AG04450 (cell line): ENCODE data around the gene TAAR8. TPM values are rescaled to one million over a fixed set of nuclear protein-coding genes. Genes with fewer than 3 reads are reported as not detected.

ENCODE experiments used
- CTCF ChIA-PET: fragments of 300-600, 350-600 bp; formaldehyde crosslinking; extraction: SDS; loops from one replicate; lab custom pipeline; 2022; ENCODE audit warnings: antibody characterized with exemption, inconsistent platforms; lab: Charles Lee
- POLR2A ChIA-PET: fragments of 350-600 bp; formaldehyde crosslinking; extraction: SDS; loops from one replicate; lab custom pipeline; 2021; ENCODE audit warnings: antibody characterized with exemption, inconsistent platforms; lab: Yijun Ruan, JAX
- DNase-seq: peaks from one replicate; pipeline ENCODE4 v3.0.0-alpha.2; 2011; ENCODE audit warnings: low read depth, low spot score
- H3K27ac ChIP-seq: one replicate; pipeline ENCODE4 v1.5.1; 2012; ENCODE audit warnings: low read depth, low read length, control low read depth
- H3K27me3 ChIP-seq: one replicate; pipeline ENCODE4 v1.6.0; 2012; ENCODE audit warnings: low read length; ENCODE audit not compliant: control insufficient read depth, insufficient read depth
- H3K4me3 ChIP-seq: 2 replicates; pipeline ENCODE4 v1.5.1; 2011; ENCODE audit warnings: mild to moderate bottlenecking, low read depth, low read length, control low read depth
- H3K9me3 ChIP-seq: 2 replicates; pipeline ENCODE4 v1.5.1; 2012; ENCODE audit warnings: low read length; ENCODE audit not compliant: control insufficient read depth, insufficient read depth
- polyA plus RNA-seq: library from polyadenylated mRNA; depleted of rRNA; stranded (reverse); fragments of >200 nt; gene quantifications from 2 replicates; pipeline ENCODE4 v1.2.3, GENCODE V29; 2011
- TF ChIP-seq, protein P1 (sequence below): IDR thresholded peaks from 2 replicates; pipeline ENCODE4 v1.5.1; 2011; ENCODE audit warnings: low read depth, low read length, control low read depth, inconsistent platforms

TAAR8 gene
- polyA plus RNA-seq, 1 experiment = not detected

DNA sequence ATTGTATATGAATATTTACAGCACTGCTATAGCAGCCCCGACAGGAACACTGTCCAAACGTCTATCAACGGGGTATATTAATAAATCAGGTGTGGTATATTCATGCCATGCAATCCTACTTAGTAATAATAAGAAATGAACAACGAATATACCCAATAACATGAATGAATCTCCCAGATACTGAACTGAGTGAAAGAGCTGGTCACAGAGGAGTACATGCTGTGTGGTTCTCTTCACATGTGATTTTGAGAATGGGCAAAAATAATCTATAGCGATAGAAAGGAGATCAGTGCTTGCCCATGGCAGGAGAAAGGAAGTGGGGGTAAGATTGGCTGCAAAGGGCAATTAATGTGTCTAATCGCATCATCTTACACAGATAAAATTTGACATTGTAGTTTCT is 13.9 kb downstream of the TAAR8 start:
- no peak overlapping the region for H3K4me3 ChIP-seq
- H3K27me3 ChIP-seq = peaks cover 23% of the 10 kb centered on the region
- ChIA-PET CTCF (interaction anchor here (0.6 kb wide), 1 partner anchor 63 kb away, joined by 3 read pairs; no protein-coding TSS in a partner anchor), POLR2A (no interaction called here)
- TF ChIP-seq, protein P1, sequence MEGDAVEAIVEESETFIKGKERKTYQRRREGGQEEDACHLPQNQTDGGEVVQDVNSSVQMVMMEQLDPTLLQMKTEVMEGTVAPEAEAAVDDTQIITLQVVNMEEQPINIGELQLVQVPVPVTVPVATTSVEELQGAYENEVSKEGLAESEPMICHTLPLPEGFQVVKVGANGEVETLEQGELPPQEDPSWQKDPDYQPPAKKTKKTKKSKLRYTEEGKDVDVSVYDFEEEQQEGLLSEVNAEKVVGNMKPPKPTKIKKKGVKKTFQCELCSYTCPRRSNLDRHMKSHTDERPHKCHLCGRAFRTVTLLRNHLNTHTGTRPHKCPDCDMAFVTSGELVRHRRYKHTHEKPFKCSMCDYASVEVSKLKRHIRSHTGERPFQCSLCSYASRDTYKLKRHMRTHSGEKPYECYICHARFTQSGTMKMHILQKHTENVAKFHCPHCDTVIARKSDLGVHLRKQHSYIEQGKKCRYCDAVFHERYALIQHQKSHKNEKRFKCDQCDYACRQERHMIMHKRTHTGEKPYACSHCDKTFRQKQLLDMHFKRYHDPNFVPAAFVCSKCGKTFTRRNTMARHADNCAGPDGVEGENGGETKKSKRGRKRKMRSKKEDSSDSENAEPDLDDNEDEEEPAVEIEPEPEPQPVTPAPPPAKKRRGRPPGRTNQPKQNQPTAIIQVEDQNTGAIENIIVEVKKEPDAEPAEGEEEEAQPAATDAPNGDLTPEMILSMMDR = no peak
- H3K9me3 ChIP-seq = no peaks in the 10 kb centered on the region
- H3K27ac ChIP-seq = no peak overlapping the region
- no peak for DNase-seq

DNA sequence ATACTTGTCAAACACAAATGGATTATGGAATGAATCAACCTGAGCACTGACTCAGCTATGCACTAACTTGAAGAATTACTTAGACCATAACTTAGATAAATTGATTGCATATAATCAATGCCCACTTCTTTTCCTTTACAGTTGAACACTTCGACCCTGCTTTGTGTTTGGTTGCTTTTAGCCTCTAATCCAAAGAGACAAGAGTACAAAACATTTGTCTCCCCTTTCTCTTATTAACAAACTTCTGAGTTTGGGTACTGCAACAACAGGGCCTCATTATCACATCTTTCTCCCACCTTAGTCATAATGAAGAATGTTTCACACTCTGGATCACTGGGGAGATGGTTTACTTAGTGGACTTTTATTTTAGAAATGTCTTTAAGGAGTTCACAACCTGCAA is 15.1 kb downstream of the TAAR8 start:
- H3K27me3 ChIP-seq = peaks cover 23% of the 10 kb centered on the region
- ChIA-PET POLR2A (no interaction called here), CTCF (no interaction called here)
- no peak overlapping the region for H3K27ac ChIP-seq
- TF ChIP-seq, protein P1 = no peak
- no peaks in the 10 kb centered on the region for H3K9me3 ChIP-seq
- no peak overlapping the region for H3K4me3 ChIP-seq
- no peak for DNase-seq

DNA sequence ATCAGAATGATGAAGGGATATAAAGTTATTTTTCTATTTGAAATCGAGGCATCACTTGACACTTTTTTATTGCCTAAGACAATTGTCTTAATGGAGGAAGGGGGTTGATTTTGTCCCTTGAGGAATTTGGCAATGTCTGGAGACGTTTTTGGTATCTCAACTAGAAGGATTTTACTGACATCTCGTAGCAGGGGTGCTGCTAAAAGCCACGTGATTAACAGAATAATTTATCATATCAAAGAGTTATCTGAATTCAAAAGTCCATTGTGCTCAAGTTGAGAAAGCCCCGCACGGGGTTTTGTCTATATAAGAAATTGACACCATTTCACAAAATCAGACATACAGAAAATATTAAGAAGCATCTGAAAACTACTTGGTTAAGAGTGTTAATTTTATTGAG is 16.1 kb downstream of the TAAR8 start:
- TF ChIP-seq, protein P1 = no peak
- Histone ChIP-seq H3K27me3 (peaks cover 23% of the 10 kb centered on the region), H3K4me3 (no peak overlapping the region), H3K9me3 (no peaks in the 10 kb centered on the region), H3K27ac (no peak overlapping the region)
- ChIA-PET POLR2A (no interaction called here), CTCF (no interaction called here)
- DNase-seq = no peak

DNA sequence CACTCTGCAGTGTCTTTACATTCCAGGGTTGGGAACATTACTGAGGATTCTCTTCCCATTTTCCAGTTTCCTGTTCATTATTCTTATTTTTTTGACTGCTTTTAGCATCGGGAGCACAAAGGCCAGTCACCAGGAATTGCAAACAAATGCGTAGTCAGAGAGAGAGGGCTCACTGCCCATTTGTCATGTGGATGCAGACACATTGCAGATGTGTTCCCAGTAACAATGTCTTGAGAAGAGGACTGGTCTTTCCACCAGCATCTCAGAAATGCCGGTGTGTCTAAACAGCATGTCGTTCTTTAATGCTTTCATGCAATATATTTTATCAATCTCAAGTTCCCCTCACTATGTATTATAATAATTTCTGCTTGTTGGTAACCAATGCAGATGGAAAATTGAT is 16.7 kb downstream of the TAAR8 start:
- no peak for DNase-seq
- TF ChIP-seq, protein P1 = no peak
- POLR2A ChIA-PET = no interaction called here
- H3K27me3 ChIP-seq = peaks cover 18% of the 10 kb centered on the region
- no peak overlapping the region for H3K4me3 ChIP-seq
- CTCF ChIA-PET = no interaction called here
- H3K9me3 ChIP-seq = no peaks in the 10 kb centered on the region
- no peak overlapping the region for H3K27ac ChIP-seq

DNA sequence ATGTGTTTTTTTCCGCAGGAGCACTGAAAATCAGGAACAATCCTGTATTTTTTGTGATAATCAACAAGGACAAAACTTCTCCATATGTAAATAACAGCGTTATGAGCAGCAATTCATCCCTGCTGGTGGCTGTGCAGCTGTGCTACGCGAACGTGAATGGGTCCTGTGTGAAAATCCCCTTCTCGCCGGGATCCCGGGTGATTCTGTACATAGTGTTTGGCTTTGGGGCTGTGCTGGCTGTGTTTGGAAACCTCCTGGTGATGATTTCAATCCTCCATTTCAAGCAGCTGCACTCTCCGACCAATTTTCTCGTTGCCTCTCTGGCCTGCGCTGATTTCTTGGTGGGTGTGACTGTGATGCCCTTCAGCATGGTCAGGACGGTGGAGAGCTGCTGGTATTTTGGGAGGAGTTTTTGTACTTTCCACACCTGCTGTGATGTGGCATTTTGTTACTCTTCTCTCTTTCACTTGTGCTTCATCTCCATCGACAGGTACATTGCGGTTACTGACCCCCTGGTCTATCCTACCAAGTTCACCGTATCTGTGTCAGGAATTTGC is 17.8 kb downstream of the TAAR8 start, which contains the start of gene TAAR6:
TSS of gene TAAR6 (plus strand) at position 102 of the 557 bp plus-strand sequence. CDS start at position 102, 0 bp downstream.
- H3K27me3 ChIP-seq = peaks cover 18% of the 10 kb centered on the region
- H3K9me3 ChIP-seq = no peaks in the 10 kb centered on the region
- no peak for DNase-seq
- ChIA-PET POLR2A (no interaction called here), CTCF (no interaction called here)
- TF ChIP-seq, protein P1 = no peak
- no peak within 1 kb of the TSS for H3K4me3 ChIP-seq
- no peak within 1 kb of the TSS for H3K27ac ChIP-seq
